Nephron progenitor cell (in vitro differentiated cells): ENCODE results near the gene RGS6.

Experiments used
- DNase-seq: peaks from one replicate; pipeline ENCODE4 v3.0.0; 2021
- H3K27ac Mint-ChIP-seq: 2 replicates; pipeline ENCODE4 v1.8.0; 2021; ENCODE audit warnings: mild to moderate bottlenecking, moderate library complexity, mixed read lengths
- H3K27me3 Mint-ChIP-seq: 2 replicates; pipeline ENCODE4 v1.8.0; 2021; ENCODE audit warnings: mild to moderate bottlenecking, low read depth, mixed read lengths; ENCODE audit not compliant: poor library complexity
- H3K36me3 Mint-ChIP-seq: 2 replicates; pipeline ENCODE4 v1.8.0; 2021; ENCODE audit warnings: low read depth, mixed read lengths
- H3K4me1 Mint-ChIP-seq: 2 replicates; pipeline ENCODE4 v1.8.0; 2021; ENCODE audit warnings: mixed read lengths
- H3K4me3 Mint-ChIP-seq: 2 replicates; pipeline ENCODE4 v1.8.0; 2021; ENCODE audit warnings: mild to moderate bottlenecking, moderate library complexity, mixed read lengths
- H3K9me3 Mint-ChIP-seq: 2 replicates; pipeline ENCODE4 v1.8.0; 2021; ENCODE audit warnings: mild to moderate bottlenecking, moderate library complexity, mixed read lengths
- CTCF ChIP-seq: fragments of 200-600 bp; sonication (generic); IDR thresholded peaks from 2 replicates; pipeline ENCODE4 v1.5.0; 2021; ENCODE audit warnings: antibody characterized with exemption

RGS6 gene

GRCh38 chr14:72404998-72405397 is 472.8 kb downstream of the RGS6 start:
- no peaks in the 10 kb centered on the region for H3K4me1 Mint-ChIP-seq
- H3K27ac Mint-ChIP-seq: no peak overlapping the region
- DNase-seq: no peak
- no peak for TF ChIP-seq CTCF
- H3K9me3 Mint-ChIP-seq: peaks cover 9% of the 10 kb centered on the region
- H3K36me3 Mint-ChIP-seq: no peaks in the 10 kb centered on the region
- H3K27me3 Mint-ChIP-seq: peaks cover 15% of the 10 kb centered on the region
- no peak overlapping the region for H3K4me3 Mint-ChIP-seq

GRCh38 chr14:72408020-72408419 is 475.8 kb downstream of the RGS6 start:
- Mint-ChIP-seq H3K36me3 (no peaks in the 10 kb centered on the region), H3K4me3 (no peak overlapping the region), H3K9me3 (peaks cover 24% of the 10 kb centered on the region), H3K27me3 (peaks cover 13% of the 10 kb centered on the region), H3K4me1 (no peaks in the 10 kb centered on the region), H3K27ac (no peak overlapping the region)
- DNase-seq: no peak
- TF ChIP-seq CTCF: no peak

- peaks cover 15% of the 10 kb centered on the region for H3K27me3 Mint-ChIP-seq
- H3K36me3 Mint-ChIP-seq: no peaks in the 10 kb centered on the region
- no peak overlapping the region for H3K27ac Mint-ChIP-seq
- H3K4me1 Mint-ChIP-seq: no peaks in the 10 kb centered on the region
- H3K4me3 Mint-ChIP-seq: no peak overlapping the region
- peaks cover 26% of the 10 kb centered on the region for H3K9me3 Mint-ChIP-seq
- DNase-seq: no peak
- no peak for TF ChIP-seq CTCF
These were observed 476.8 kb downstream of the RGS6 start for GRCh38 chr14:72409047-72409446.

- H3K4me3 Mint-ChIP-seq: no peak overlapping the region
- H3K4me1 Mint-ChIP-seq: peaks cover 18% of the 10 kb centered on the region
- H3K27ac Mint-ChIP-seq: no peak overlapping the region
- H3K27me3 Mint-ChIP-seq: peaks cover 16% of the 10 kb centered on the region
- H3K36me3 Mint-ChIP-seq: peaks cover 5% of the 10 kb centered on the region
- peaks cover 39% of the 10 kb centered on the region for H3K9me3 Mint-ChIP-seq
- TF ChIP-seq CTCF: no peak
- DNase-seq: no peak
These were observed 484.0 kb downstream of the RGS6 start for GRCh38 chr14:72416081-72416849.

- no peak for TF ChIP-seq CTCF
- Mint-ChIP-seq H3K4me1 (peaks cover 18% of the 10 kb centered on the region), H3K27ac (no peak overlapping the region), H3K4me3 (no peak overlapping the region), H3K9me3 (peaks cover 39% of the 10 kb centered on the region), H3K27me3 (peaks cover 16% of the 10 kb centered on the region), H3K36me3 (peaks cover 5% of the 10 kb centered on the region)
- DNase-seq: no peak
These were observed 484.7 kb downstream of the RGS6 start for GRCh38 chr14:72416892-72417291.

- no peak for TF ChIP-seq CTCF
- no peak for DNase-seq
- peaks cover 45% of the 10 kb centered on the region for H3K9me3 Mint-ChIP-seq
- H3K4me3 Mint-ChIP-seq: no peak overlapping the region
- peaks cover 5% of the 10 kb centered on the region for H3K36me3 Mint-ChIP-seq
- no peak overlapping the region for H3K27ac Mint-ChIP-seq
- peaks cover 18% of the 10 kb centered on the region for H3K4me1 Mint-ChIP-seq
- H3K27me3 Mint-ChIP-seq: peaks cover 12% of the 10 kb centered on the region
These were observed 486.6 kb downstream of the RGS6 start for GRCh38 chr14:72418806-72419205.
